Activated T-cell treated with anti-CD3 and anti-CD28 coated beads for 24 hours (primary cell): ENCODE measurements around the gene ROPN1B.

Experiments used
- DNase-seq: peaks from one replicate; pipeline ENCODE4 v3.0.0-alpha.2; 2020; ENCODE audit warnings: low read depth

The ROPN1B gene

GRCh38 chr3:126030455-126030854 lies 61.5 kb downstream of the ROPN1B start:
- DNase-seq = no peak

GRCh38 chr3:126031981-126032471 lies 63.0 kb downstream of the ROPN1B start:
- no peak for DNase-seq
